ENCODE data around the gene ETV5. TPM values are rescaled to one million over a fixed set of nuclear protein-coding genes. Genes with fewer than 3 reads are reported as not detected.
"Not testable (repeated sequence)": the region's sequence is repeated elsewhere in the genome, so short reads cannot be mapped to it uniquely, and the experiment has no call there.

ETV5 gene
- total RNA-seq, 1 donor from 2014 or later, result 0.89 TPM

- Mint-ChIP-seq H3K4me3 (no peak overlapping the region), H3K4me1 (no peaks in the 10 kb centered on the region), H3K27ac (no peak overlapping the region), H3K9me3 (peaks cover 5% of the 10 kb centered on the region), H3K36me3 (ENCODE audit: low read depth) (no peaks in the 10 kb centered on the region), H3K27me3 (peaks cover 9% of the 10 kb centered on the region)
- intact Hi-C loops (cut with micrococcal nuclease), result no loop called here
- DNase-seq (no peak), ATAC-seq (ENCODE audit: low read depth) (no peak)
- ChIA-PET POLR2A (no interaction called here), CTCF (no interaction called here)
- TF ChIP-seq CTCF (IDR thresholded peaks at IDR 0.05), result no peak
Measured at GRCh38 chr3:186042521-186043202, 66.2 kb downstream of the ETV5 start.

- H3K27me3 Mint-ChIP-seq, result peaks cover 9% of the 10 kb centered on the region
- DNase-seq (no peak), ATAC-seq (ENCODE audit: low read depth) (no peak)
- CTCF ChIA-PET, result no interaction called here
- peaks cover 5% of the 10 kb centered on the region for H3K9me3 Mint-ChIP-seq
- intact Hi-C loops (cut with micrococcal nuclease), result no loop called here
- no peak overlapping the region for H3K4me3 Mint-ChIP-seq
- no peak overlapping the region for H3K27ac Mint-ChIP-seq
- no peak for TF ChIP-seq CTCF (IDR thresholded peaks at IDR 0.05)
- H3K36me3 Mint-ChIP-seq (ENCODE audit: low read depth), result no peaks in the 10 kb centered on the region
- H3K4me1 Mint-ChIP-seq, result no peaks in the 10 kb centered on the region
- POLR2A ChIA-PET, result no interaction called here
Measured at GRCh38 chr3:186042036-186042435, 66.9 kb downstream of the ETV5 start.

GRCh38 chr3:186038360-186038759 is 70.5 kb downstream of the ETV5 start:
- no peak for ATAC-seq (ENCODE audit: low read depth)
- no peak overlapping the region for H3K4me3 Mint-ChIP-seq
- no peaks in the 10 kb centered on the region for H3K4me1 Mint-ChIP-seq
- ChIA-PET CTCF (no interaction called here), POLR2A (no interaction called here)
- no peaks in the 10 kb centered on the region for H3K36me3 Mint-ChIP-seq (ENCODE audit: low read depth)
- H3K27me3 Mint-ChIP-seq, result peaks cover 10% of the 10 kb centered on the region
- TF ChIP-seq CTCF (IDR thresholded peaks at IDR 0.05), result no peak
- peaks cover 5% of the 10 kb centered on the region for H3K9me3 Mint-ChIP-seq
- H3K27ac Mint-ChIP-seq, result no peak overlapping the region
- intact Hi-C loops (cut with micrococcal nuclease), result no loop called here
- no peak for DNase-seq

GRCh38 chr3:186035277-186035676 is 73.6 kb downstream of the ETV5 start:
- Mint-ChIP-seq H3K4me1 (no peaks in the 10 kb centered on the region), H3K9me3 (peaks cover 5% of the 10 kb centered on the region), H3K36me3 (ENCODE audit: low read depth) (no peaks in the 10 kb centered on the region), H3K27ac (no peak overlapping the region), H3K27me3 (peaks cover 10% of the 10 kb centered on the region), H3K4me3 (no peak overlapping the region)
- CTCF ChIA-PET, result no interaction called here
- POLR2A ChIA-PET, result no interaction called here
- DNase-seq, result no peak
- TF ChIP-seq CTCF (IDR thresholded peaks at IDR 0.05), result no peak
- intact Hi-C loops (cut with micrococcal nuclease), result no loop called here
- ATAC-seq (ENCODE audit: low read depth), result no peak

- DNase-seq (no peak), ATAC-seq (ENCODE audit: low read depth) (no peak)
- H3K4me1 Mint-ChIP-seq, result no peaks in the 10 kb centered on the region
- no peak overlapping the region for H3K27ac Mint-ChIP-seq
- CTCF ChIA-PET, result interaction anchor here (0.6 to 0.9 kb wide), 2 partner anchors 507 to 1133 kb away, joined by 4 read pairs; no protein-coding TSS in a partner anchor
- POLR2A ChIA-PET, result no interaction called here
- no peaks in the 10 kb centered on the region for H3K36me3 Mint-ChIP-seq (ENCODE audit: low read depth)
- H3K27me3 Mint-ChIP-seq, result peaks cover 9% of the 10 kb centered on the region
- H3K9me3 Mint-ChIP-seq, result no peaks in the 10 kb centered on the region
- intact Hi-C loops (cut with micrococcal nuclease), result no loop called here
- TF ChIP-seq CTCF (IDR thresholded peaks at IDR 0.05), result no peak
- H3K4me3 Mint-ChIP-seq, result no peak overlapping the region
Measured at GRCh38 chr3:186032321-186032720, 76.6 kb downstream of the ETV5 start.

GRCh38 chr3:186025993-186026392 is 82.9 kb downstream of the ETV5 start:
- intact Hi-C loops (cut with micrococcal nuclease); H3K36me3 Mint-ChIP-seq (ENCODE audit: low read depth); H3K4me3 Mint-ChIP-seq; H3K4me1 Mint-ChIP-seq; DNase-seq; ATAC-seq (ENCODE audit: low read depth); CTCF ChIA-PET; H3K27ac Mint-ChIP-seq; H3K9me3 Mint-ChIP-seq; H3K27me3 Mint-ChIP-seq; POLR2A ChIA-PET: not testable (repeated sequence)
